Immature natural killer cell (primary cell): ENCODE data around the gene MARCO. TPM values are rescaled to one million over a fixed set of nuclear protein-coding genes. Genes with fewer than 3 reads are reported as not detected.

ENCODE experiments used
- DNase-seq, 3 donors: peaks; one replicate each; pipeline ENCODE4 v3.0.0; 2022; ENCODE audit warnings: mixed read lengths in 1 of 3
- H3K27ac Mint-ChIP-seq, 6 donors: one replicate each; pipeline ENCODE4 v1.8.0; 2020; ENCODE audit warnings: mixed read lengths in 6 of 6, mild to moderate bottlenecking in 5 of 6, inconsistent platforms in 4 of 6, moderate library complexity in 3 of 6
- H3K27me3 Mint-ChIP-seq, 3 donors: one replicate each; pipeline ENCODE4 v1.8.0; 2020 to 2021; ENCODE audit warnings: low read depth in 3 of 3, mild to moderate bottlenecking in 3 of 3, mixed read lengths in 3 of 3, moderate library complexity in 3 of 3, inconsistent platforms in 1 of 3
- H3K36me3 Mint-ChIP-seq, 3 donors: one replicate each; pipeline ENCODE4 v1.8.0; 2020; ENCODE audit warnings: mixed read lengths in 3 of 3, inconsistent platforms in 2 of 3, mild to moderate bottlenecking in 2 of 3
- H3K4me1 Mint-ChIP-seq, 2 donors: one replicate each; pipeline ENCODE4 v1.8.0; 2020; ENCODE audit warnings: inconsistent platforms in 2 of 2, mild to moderate bottlenecking in 2 of 2, mixed read lengths in 2 of 2, moderate library complexity in 1 of 2
- H3K4me3 Mint-ChIP-seq, 5 donors: one replicate each; pipeline ENCODE4 v1.8.0; 2020; ENCODE audit warnings: mild to moderate bottlenecking in 5 of 5, mixed read lengths in 5 of 5, inconsistent platforms in 3 of 5, moderate library complexity in 3 of 5
- H3K9me3 Mint-ChIP-seq, 6 donors: one replicate each; pipeline ENCODE4 v1.8.0; 2020; ENCODE audit warnings: mild to moderate bottlenecking in 6 of 6, mixed read lengths in 6 of 6, inconsistent platforms in 4 of 6, moderate library complexity in 3 of 6
- polyA plus RNA-seq, 3 donors: library from polyadenylated mRNA; unstranded; fragments of 300-500 nt; fragmentation: Illumina TruSeq; gene quantifications; one replicate each; pipeline ENCODE4 v1.2.3, GENCODE V29; 2021

MARCO gene
- polyA plus RNA-seq, 3 donors from 2014 or later: 0.53 TPM; not detected in 2

- no peaks in the 10 kb centered on the region for H3K9me3 Mint-ChIP-seq
- no peak overlapping the region for H3K4me3 Mint-ChIP-seq
- peaks cover 5 to 14% (median 12%) of the 10 kb centered on the region in 3 donors for H3K27me3 Mint-ChIP-seq
- no peak for DNase-seq
- H3K36me3 Mint-ChIP-seq: peaks cover 0 to 3% (median 0%) of the 10 kb centered on the region in 3 donors
- H3K4me1 Mint-ChIP-seq: no peaks in the 10 kb centered on the region
- H3K27ac Mint-ChIP-seq: no peak overlapping the region
Observed at GRCh38 chr2:119010336-119010735, 68.3 kb downstream of the MARCO start.

GRCh38 chr2:119011162-119011909 lies 69.3 kb downstream of the MARCO start:
- H3K9me3 Mint-ChIP-seq: no peaks in the 10 kb centered on the region
- H3K36me3 Mint-ChIP-seq: peaks cover 0 to 3% (median 0%) of the 10 kb centered on the region in 3 donors
- H3K4me1 Mint-ChIP-seq: no peaks in the 10 kb centered on the region
- H3K4me3 Mint-ChIP-seq: no peak overlapping the region
- H3K27me3 Mint-ChIP-seq: peaks cover 4 to 16% (median 12%) of the 10 kb centered on the region in 3 donors
- no peak for DNase-seq
- H3K27ac Mint-ChIP-seq: no peak overlapping the region

GRCh38 chr2:119011910-119012209 lies 69.9 kb downstream of the MARCO start:
- Mint-ChIP-seq H3K4me1 (no peaks in the 10 kb centered on the region), H3K27me3 (peaks cover 4 to 19% (median 15%) of the 10 kb centered on the region in 3 donors), H3K9me3 (no peaks in the 10 kb centered on the region), H3K27ac (no peak overlapping the region), H3K36me3 (peaks cover 0 to 3% (median 0%) of the 10 kb centered on the region in 3 donors), H3K4me3 (no peak overlapping the region)
- DNase-seq: no peak

GRCh38 chr2:119012345-119013301 lies 70.6 kb downstream of the MARCO start:
- H3K4me3 Mint-ChIP-seq: no peak overlapping the region
- peaks cover 4 to 19% (median 15%) of the 10 kb centered on the region in 3 donors for H3K27me3 Mint-ChIP-seq
- peaks cover 0 to 3% (median 0%) of the 10 kb centered on the region in 3 donors for H3K36me3 Mint-ChIP-seq
- no peak overlapping the region for H3K27ac Mint-ChIP-seq
- DNase-seq: no peak
- H3K4me1 Mint-ChIP-seq: no peaks in the 10 kb centered on the region
- no peaks in the 10 kb centered on the region for H3K9me3 Mint-ChIP-seq

GRCh38 chr2:119013671-119014070 lies 71.7 kb downstream of the MARCO start:
- Mint-ChIP-seq H3K36me3 (peaks cover 0 to 3% (median 0%) of the 10 kb centered on the region in 3 donors), H3K9me3 (no peaks in the 10 kb centered on the region), H3K27ac (no peak overlapping the region), H3K4me3 (no peak overlapping the region), H3K4me1 (no peaks in the 10 kb centered on the region), H3K27me3 (peaks cover 4 to 19% (median 15%) of the 10 kb centered on the region in 3 donors)
- no peak for DNase-seq

- Mint-ChIP-seq H3K27ac (no peak overlapping the region), H3K4me3 (no peak overlapping the region), H3K9me3 (no peaks in the 10 kb centered on the region), H3K4me1 (no peaks in the 10 kb centered on the region), H3K36me3 (no peaks in the 10 kb centered on the region), H3K27me3 (peaks cover 4 to 13% (median 7%) of the 10 kb centered on the region in 3 donors)
- no peak for DNase-seq
Observed at GRCh38 chr2:119015845-119016244, 73.9 kb downstream of the MARCO start.

- Mint-ChIP-seq H3K27ac (no peak overlapping the region), H3K36me3 (no peaks in the 10 kb centered on the region), H3K9me3 (peaks cover 0 to 1% (median 0%) of the 10 kb centered on the region in 6 donors), H3K4me3 (no peak overlapping the region), H3K27me3 (peaks cover 2 to 6% (median 5%) of the 10 kb centered on the region in 3 donors), H3K4me1 (no peaks in the 10 kb centered on the region)
- no peak for DNase-seq
Observed at GRCh38 chr2:119019521-119019920, 77.5 kb downstream of the MARCO start.

GRCh38 chr2:119022678-119023077 lies 80.7 kb downstream of the MARCO start:
- H3K36me3 Mint-ChIP-seq: no peaks in the 10 kb centered on the region
- H3K9me3 Mint-ChIP-seq: peaks cover 0 to 1% (median 0%) of the 10 kb centered on the region in 6 donors
- DNase-seq: no peak
- no peak overlapping the region for H3K27ac Mint-ChIP-seq
- H3K4me3 Mint-ChIP-seq: no peak overlapping the region
- peaks cover 0 to 2% (median 2%) of the 10 kb centered on the region in 3 donors for H3K27me3 Mint-ChIP-seq
- H3K4me1 Mint-ChIP-seq: no peaks in the 10 kb centered on the region

GRCh38 chr2:119023534-119023933 lies 81.5 kb downstream of the MARCO start:
- Mint-ChIP-seq H3K36me3 (no peaks in the 10 kb centered on the region), H3K4me3 (no peak overlapping the region), H3K27me3 (peaks cover 0 to 2% (median 2%) of the 10 kb centered on the region in 3 donors), H3K9me3 (peaks cover 0 to 1% (median 0%) of the 10 kb centered on the region in 6 donors), H3K4me1 (no peaks in the 10 kb centered on the region), H3K27ac (no peak overlapping the region)
- DNase-seq: no peak

GRCh38 chr2:119024152-119024551 lies 82.2 kb downstream of the MARCO start:
- H3K27me3 Mint-ChIP-seq: peaks cover 0 to 7% (median 4%) of the 10 kb centered on the region in 3 donors
- no peaks in the 10 kb centered on the region for H3K4me1 Mint-ChIP-seq
- peaks cover 0 to 1% (median 0%) of the 10 kb centered on the region in 6 donors for H3K9me3 Mint-ChIP-seq
- no peak overlapping the region for H3K27ac Mint-ChIP-seq
- H3K4me3 Mint-ChIP-seq: no peak overlapping the region
- no peaks in the 10 kb centered on the region for H3K36me3 Mint-ChIP-seq
- no peak for DNase-seq

- H3K27ac Mint-ChIP-seq: no peak overlapping the region
- DNase-seq: no peak
- H3K27me3 Mint-ChIP-seq: peaks cover 0 to 7% (median 4%) of the 10 kb centered on the region in 3 donors
- no peaks in the 10 kb centered on the region for H3K36me3 Mint-ChIP-seq
- H3K4me1 Mint-ChIP-seq: no peaks in the 10 kb centered on the region
- H3K9me3 Mint-ChIP-seq: peaks cover 0 to 1% (median 0%) of the 10 kb centered on the region in 6 donors
- no peak overlapping the region for H3K4me3 Mint-ChIP-seq
Observed at GRCh38 chr2:119024568-119024967, 82.6 kb downstream of the MARCO start.

GRCh38 chr2:119025013-119025412 lies 83.0 kb downstream of the MARCO start:
- no peak overlapping the region for H3K27ac Mint-ChIP-seq
- peaks cover 0 to 7% (median 4%) of the 10 kb centered on the region in 3 donors for H3K27me3 Mint-ChIP-seq
- no peak for DNase-seq
- no peaks in the 10 kb centered on the region for H3K4me1 Mint-ChIP-seq
- peaks cover 0 to 1% (median 0%) of the 10 kb centered on the region in 6 donors for H3K9me3 Mint-ChIP-seq
- no peak overlapping the region for H3K4me3 Mint-ChIP-seq
- H3K36me3 Mint-ChIP-seq: no peaks in the 10 kb centered on the region

GRCh38 chr2:119025762-119026351 lies 83.9 kb downstream of the MARCO start:
- H3K4me1 Mint-ChIP-seq: no peaks in the 10 kb centered on the region
- peaks cover 0 to 1% (median 0%) of the 10 kb centered on the region in 6 donors for H3K9me3 Mint-ChIP-seq
- peaks cover 0 to 7% (median 4%) of the 10 kb centered on the region in 3 donors for H3K27me3 Mint-ChIP-seq
- H3K27ac Mint-ChIP-seq: no peak overlapping the region
- no peak for DNase-seq
- no peaks in the 10 kb centered on the region for H3K36me3 Mint-ChIP-seq
- H3K4me3 Mint-ChIP-seq: no peak overlapping the region

- H3K27me3 Mint-ChIP-seq: peaks cover 0 to 7% (median 7%) of the 10 kb centered on the region in 3 donors
- H3K9me3 Mint-ChIP-seq: no peaks in the 10 kb centered on the region
- H3K4me3 Mint-ChIP-seq: no peak overlapping the region
- H3K36me3 Mint-ChIP-seq: no peaks in the 10 kb centered on the region
- no peaks in the 10 kb centered on the region for H3K4me1 Mint-ChIP-seq
- H3K27ac Mint-ChIP-seq: no peak overlapping the region
- no peak for DNase-seq
Observed at GRCh38 chr2:119026890-119027289, 84.9 kb downstream of the MARCO start.
